Measurements from ENCODE around the gene CCDC40.

- TF ChIP-seq CTCF (conservative IDR thresholded peaks at IDR 0.05), result no peak
- no peak for TF ChIP-seq EZH2 (IDR thresholded peaks at IDR 0.05; ENCODE audit: low read depth)
Observed at GRCh38 chr17:80065478-80066170, 29.2 kb downstream of the CCDC40 start.
